Posterior vena cava (tissue), 2 donors: ENCODE results near the gene FAT4. TPM values are rescaled to one million over a fixed set of nuclear protein-coding genes. Genes with fewer than 3 reads are reported as not detected.

Source experiments
- DNase-seq: peaks from one replicate; pipeline ENCODE4 v3.0.0-alpha.2; 2020; ENCODE audit warnings: low spot score
- intact Hi-C, 2 donors: fragments of 100-400 bp; cut with DNase I; formaldehyde crosslinking; loops; one replicate each; pipeline versions ENCODE4 v1.14.1 to v1.14.2; 2022 to 2023
- total RNA-seq, 2 donors: library from RNA; stranded (reverse); fragmentation: NEBNext Ultra II Directional; extraction: Animal tissue kit (Norgen Biotek cat#: 25700); gene quantifications; one replicate each; pipeline ENCODE4 v1.2.1, GENCODE V29; 2021
- donor health status: DM: yes; HTN: yes; CAD: no.
- donor health status: DM: yes; HTN: yes; CAD: no.

Gene FAT4
- total RNA-seq, 2 donors from 2014 or later = 22.8 to 24.1 TPM

- intact Hi-C loops = no loop called here
- peak; percentile 84 for DNase-seq
Measured at GRCh38 chr4:125315576-125316400, 1.0 kb downstream of the FAT4 start.

DNA sequence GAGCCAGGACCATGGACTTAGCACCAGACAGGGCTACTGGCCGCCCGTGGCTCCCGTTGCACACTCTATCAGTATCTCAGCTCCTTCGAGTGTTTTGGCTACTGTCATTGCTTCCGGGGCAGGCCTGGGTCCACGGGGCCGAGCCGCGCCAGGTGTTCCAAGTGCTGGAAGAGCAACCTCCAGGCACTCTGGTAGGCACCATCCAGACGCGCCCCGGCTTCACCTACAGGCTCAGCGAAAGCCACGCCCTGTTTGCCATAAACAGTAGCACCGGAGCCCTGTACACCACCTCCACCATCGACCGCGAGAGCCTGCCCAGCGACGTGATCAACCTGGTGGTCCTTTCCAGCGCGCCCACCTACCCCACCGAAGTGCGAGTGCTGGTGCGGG is 1.6 kb downstream of the FAT4 start:
- DNase-seq = peak; percentile 84
- intact Hi-C loops = no loop called here

DNA sequence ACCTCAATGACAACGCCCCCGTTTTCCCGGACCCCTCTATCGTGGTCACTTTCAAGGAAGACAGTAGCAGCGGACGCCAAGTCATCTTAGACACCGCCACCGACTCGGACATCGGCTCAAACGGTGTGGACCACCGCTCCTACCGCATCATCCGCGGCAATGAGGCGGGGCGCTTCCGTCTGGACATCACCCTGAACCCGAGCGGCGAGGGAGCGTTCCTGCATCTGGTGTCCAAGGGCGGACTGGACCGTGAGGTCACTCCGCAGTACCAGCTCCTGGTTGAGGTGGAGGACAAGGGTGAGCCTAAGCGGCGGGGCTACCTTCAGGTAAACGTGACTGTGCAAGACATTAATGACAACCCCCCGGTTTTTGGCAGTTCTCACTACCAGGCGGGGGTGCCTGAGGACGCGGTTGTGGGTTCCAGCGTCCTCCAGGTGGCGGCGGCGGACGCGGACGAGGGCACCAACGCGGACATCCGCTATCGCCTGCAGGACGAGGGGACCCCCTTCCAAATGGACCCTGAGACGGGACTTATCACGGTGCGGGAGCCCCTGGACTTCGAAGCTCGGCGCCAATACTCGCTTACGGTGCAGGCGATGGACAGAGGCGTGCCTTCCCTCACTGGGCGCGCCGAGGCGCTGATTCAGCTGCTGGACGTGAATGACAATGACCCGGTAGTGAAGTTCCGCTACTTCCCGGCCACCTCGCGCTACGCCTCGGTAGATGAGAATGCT is 2.2 kb downstream of the FAT4 start:
- intact Hi-C loops = no loop called here
- DNase-seq = peak; percentile 83

- DNase-seq = peak; percentile 81
- intact Hi-C loops = no loop called here
Measured at GRCh38 chr4:125317525-125317877, 2.7 kb downstream of the FAT4 start.

GRCh38 chr4:125319311-125319710 is 4.6 kb downstream of the FAT4 start:
- no peak for DNase-seq
- intact Hi-C loops = no loop called here

- intact Hi-C loops = no loop called here
- DNase-seq = no peak
Measured at GRCh38 chr4:125321709-125322365, 7.1 kb downstream of the FAT4 start.

DNA sequence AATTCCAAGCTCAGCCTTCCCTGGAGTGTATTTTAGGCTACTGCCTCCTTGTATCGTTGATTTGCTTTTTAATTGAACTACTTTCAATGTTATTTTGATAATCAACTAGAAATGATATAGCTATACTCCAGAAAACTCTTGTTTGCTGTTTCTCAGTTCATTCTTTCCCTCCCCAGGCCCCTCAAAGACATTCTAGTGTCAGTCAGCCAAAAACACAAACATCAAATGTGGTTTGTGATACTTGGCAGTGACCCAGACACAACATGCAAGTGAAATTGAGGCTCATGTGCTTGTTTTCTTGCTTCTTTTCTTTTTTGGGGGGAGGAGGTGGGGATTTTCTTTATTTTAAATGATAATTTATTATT is 7.6 kb downstream of the FAT4 start:
- no peak for DNase-seq
- intact Hi-C loops = no loop called here

DNA sequence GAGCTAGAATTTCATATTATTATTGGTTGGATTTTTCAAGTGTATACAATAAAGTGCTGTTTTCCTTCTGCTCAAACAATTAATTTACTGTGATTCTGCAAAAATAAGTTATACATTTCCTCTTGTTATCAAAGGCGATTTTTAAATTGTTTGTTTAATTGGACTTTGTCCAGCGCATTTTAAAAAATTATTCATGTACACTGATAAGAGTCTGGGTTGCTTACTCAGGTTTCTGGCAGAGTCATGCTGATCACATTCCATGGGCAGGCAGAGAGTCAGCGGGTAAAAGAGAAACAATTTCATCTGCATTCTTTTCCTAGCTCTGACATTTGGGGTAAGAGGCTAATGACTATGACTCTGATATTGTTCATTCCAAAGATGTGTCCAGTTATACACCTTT is 8.9 kb downstream of the FAT4 start:
- DNase-seq = no peak
- intact Hi-C loops = no loop called here

DNA sequence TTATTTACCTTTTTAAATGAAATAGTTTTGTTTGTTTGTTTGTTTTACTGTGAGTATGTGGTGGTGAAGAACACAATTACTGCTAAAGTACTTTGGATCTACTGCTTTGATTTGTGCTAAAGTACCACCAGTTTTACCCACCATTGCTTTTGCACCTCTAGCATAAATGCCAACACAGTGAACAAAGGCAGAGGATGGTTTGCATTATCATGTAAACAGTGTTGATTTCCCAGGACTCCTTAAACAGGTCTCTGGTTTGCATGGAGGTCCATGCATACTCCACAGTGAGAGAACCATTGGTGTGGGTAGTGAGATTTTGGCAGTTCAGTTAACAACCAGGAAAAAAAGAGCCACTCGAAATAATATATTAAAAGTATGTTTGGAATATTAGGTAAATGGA is 11.0 kb downstream of the FAT4 start:
- intact Hi-C loops = no loop called here
- DNase-seq = no peak

- no peak for DNase-seq
- intact Hi-C loops = no loop called here
Measured at GRCh38 chr4:125331116-125331515, 16.4 kb downstream of the FAT4 start.

GRCh38 chr4:125334926-125335325 is 20.2 kb downstream of the FAT4 start:
- DNase-seq = no peak
- intact Hi-C loops = loop anchor here in 1 of 2 donors (5.0 kb wide), 1 partner anchor 273 kb away; no protein-coding TSS in a partner anchor

GRCh38 chr4:125338814-125339213 is 24.1 kb downstream of the FAT4 start:
- no peak for DNase-seq
- intact Hi-C loops = loop anchor here in 1 of 2 donors (5.0 kb wide), 1 partner anchor 277 kb away; no protein-coding TSS in a partner anchor

DNA sequence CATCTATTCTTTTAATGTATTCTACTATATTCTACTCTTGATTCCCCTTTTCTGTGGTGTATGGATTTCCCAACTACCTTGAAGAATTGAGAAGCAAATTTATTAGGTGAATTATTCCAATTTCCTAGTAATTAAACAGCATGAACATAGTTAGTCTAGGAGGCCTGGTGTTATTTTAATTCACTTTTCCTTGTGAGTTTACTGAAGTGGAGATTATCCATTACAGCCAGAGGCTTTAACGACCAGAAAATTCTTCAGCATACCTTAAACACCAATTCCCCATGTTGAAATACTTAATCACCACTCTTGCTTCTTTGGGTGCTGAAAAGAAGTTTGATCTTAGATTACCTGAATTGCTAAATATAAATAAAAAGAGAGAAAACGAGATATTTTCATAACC is 29.4 kb downstream of the FAT4 start:
- DNase-seq = no peak

DNA sequence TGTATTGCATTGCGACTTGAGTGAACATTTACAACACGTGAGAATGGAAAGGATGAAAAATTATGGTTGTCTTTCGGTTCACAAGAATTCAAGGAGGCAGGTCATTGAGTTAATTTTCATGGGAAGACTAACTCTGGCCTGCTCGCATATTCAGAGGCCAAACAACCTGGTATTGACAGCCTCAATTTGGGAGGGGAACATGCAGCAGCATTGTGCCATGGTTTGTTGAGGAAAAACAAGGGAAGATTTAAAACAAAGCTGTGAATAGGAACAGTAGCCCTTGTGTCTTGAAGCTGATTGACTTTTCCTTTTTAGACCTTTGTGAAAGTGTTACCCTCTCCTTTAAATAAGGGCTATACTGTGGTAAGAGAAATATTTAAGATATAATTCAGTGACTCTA is 31.9 kb downstream of the FAT4 start:
- intact Hi-C loops = no loop called here
- no peak for DNase-seq

More for the DNA sequence above, 29.4 kb downstream of the FAT4 start:
- intact Hi-C loops = no loop called here

DNA sequence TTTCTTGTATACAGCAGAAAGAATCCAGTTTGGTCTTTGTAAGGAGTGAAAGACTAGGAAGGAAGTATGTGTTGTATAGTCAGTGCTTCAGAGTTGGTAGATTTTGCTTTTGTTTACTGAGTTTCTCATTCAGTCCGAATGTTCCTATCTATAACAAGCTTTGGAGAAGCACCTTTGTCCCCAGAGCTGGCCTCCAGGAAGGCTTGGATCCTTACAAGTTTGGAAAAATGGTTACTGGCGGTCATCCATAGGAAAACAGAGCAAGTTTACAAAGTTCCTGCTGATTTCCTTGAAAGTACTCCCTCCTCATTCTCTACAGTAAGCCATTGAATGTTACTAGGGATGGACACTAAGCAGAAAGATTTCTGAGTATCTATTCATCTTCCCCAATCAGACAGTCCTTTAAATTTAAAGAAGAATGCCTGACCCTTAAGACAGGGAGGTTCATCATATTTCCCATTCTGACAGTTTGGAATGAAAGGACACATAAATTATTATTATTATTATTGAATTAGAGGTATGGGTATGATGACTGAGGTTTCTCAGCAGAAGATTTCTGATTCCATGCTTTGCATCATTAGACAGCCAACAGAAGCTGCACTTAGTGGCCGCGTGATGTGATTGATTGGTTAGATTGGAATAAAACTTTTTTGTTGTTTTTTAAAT is 35.8 kb downstream of the FAT4 start:
- intact Hi-C loops = no loop called here
- no peak for DNase-seq

DNA sequence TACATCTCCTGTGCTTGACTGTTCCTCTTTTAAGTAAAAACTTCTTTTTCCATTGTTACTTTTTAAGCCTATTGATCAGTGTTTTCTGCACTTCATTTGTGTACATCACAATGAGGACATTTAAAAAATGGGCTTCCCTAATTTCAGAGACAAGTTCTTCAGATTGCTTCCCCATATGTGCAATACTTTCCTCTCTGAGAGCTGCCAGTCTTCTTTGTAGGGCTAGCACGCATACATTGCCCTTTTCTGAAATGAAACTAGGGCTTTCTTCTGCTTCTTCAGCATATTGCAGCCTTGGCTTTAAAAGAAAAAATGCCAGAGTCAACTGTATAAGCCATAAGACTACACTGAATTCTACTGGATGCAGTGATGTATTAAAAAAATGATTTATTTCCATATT is 37.8 kb downstream of the FAT4 start:
- intact Hi-C loops = no loop called here
- DNase-seq = no peak

- intact Hi-C loops = no loop called here
- DNase-seq = no peak
Measured at GRCh38 chr4:125353131-125353530, 38.4 kb downstream of the FAT4 start.

GRCh38 chr4:125355791-125356190 is 41.0 kb downstream of the FAT4 start:
- intact Hi-C loops = no loop called here
- DNase-seq = no peak

DNA sequence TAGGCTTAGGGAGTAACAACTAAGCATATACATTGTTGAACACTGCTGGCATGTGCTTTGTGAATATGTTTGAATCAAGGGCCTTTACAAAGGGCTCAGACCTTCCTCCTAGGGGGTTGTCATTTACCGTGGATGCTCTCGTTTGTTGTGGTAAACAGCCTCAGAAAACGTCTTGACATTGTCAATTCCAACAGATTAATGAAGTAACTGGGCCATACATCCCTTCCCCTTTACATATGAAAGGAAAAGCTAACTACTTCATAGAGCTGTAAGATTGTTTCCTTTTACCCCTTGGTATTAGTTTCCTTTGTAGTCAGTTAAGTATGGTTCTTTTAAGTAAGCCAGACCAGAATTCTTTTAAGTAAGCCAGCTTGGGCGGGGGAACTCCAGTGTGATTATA is 42.9 kb downstream of the FAT4 start:
- no peak for DNase-seq
- intact Hi-C loops = no loop called here

DNA sequence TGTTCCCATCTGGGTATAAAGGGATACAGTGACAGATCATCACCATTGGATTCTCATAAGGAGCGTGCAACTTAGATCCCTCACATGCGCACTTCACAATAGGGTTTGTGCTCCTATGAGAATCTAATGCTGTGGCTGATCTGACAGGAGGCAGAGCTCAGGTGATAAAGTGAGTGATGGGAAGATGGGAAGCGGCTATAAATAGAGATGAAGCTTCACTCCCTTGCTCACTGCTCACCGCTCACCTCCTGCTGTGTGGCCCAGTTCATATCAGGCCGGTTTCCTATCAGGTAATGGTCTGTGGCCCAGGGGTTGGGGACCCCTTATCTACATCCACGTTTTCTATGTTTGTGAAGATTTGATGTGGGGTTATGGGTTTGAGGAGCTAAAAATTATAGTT is 43.7 kb downstream of the FAT4 start:
- DNase-seq = peak; percentile 25
- intact Hi-C loops = no loop called here
